MCF 10A (cell line): ENCODE measurements around the gene LHFPL3. TPM values are rescaled to one million over a fixed set of nuclear protein-coding genes. Genes with fewer than 3 reads are reported as not detected.

Experiments
- BruUV-seq: library from RNA; stranded (reverse); fragments of 400-500 nt; replicated peaks from 2 replicates; lab custom pipeline; 2021; lab: Mats Ljungman, UMichigan
- CTCF ChIA-PET: fragments of 300-600 bp; sonication (Branson Sonifier 250); formaldehyde crosslinking; extraction: SDS; loops from one replicate; lab custom pipeline; 2021; ENCODE audit warnings: antibody characterized with exemption, inconsistent platforms; lab: Yijun Ruan, JAX
- POLR2A ChIA-PET: fragments of 300-600, 350-650 bp; sonication (Branson Sonifier 250); formaldehyde crosslinking; extraction: SDS; loops from one replicate; lab custom pipeline; 2020; ENCODE audit warnings: antibody characterized with exemption, inconsistent platforms; lab: Yijun Ruan, JAX
- DNase-seq: peaks from one replicate; pipeline ENCODE4 v3.0.0-alpha.2; 2018; ENCODE audit not compliant: unreplicated experiment
- H3K27ac Mint-ChIP-seq: one replicate; pipeline ENCODE4 v1.8.0; 2022; ENCODE audit warnings: mild to moderate bottlenecking, low read depth, mixed read lengths; ENCODE audit not compliant: unreplicated experiment
- H3K27me3 Mint-ChIP-seq: one replicate; pipeline ENCODE4 v1.8.0; 2022; ENCODE audit warnings: mixed read lengths; ENCODE audit not compliant: insufficient read depth, unreplicated experiment
- H3K36me3 Mint-ChIP-seq: one replicate; pipeline ENCODE4 v1.8.0; 2022; ENCODE audit warnings: mild to moderate bottlenecking, moderate library complexity, mixed read lengths; ENCODE audit not compliant: insufficient read depth, unreplicated experiment
- H3K4me1 Mint-ChIP-seq: one replicate; pipeline ENCODE4 v1.8.0; 2022; ENCODE audit warnings: mixed read lengths; ENCODE audit not compliant: insufficient read depth, unreplicated experiment
- H3K4me3 Mint-ChIP-seq: one replicate; pipeline ENCODE4 v1.8.0; 2022; ENCODE audit warnings: mild to moderate bottlenecking, moderate library complexity, mixed read lengths; ENCODE audit not compliant: unreplicated experiment
- H3K9me3 Mint-ChIP-seq: one replicate; pipeline ENCODE4 v1.8.0; 2022; ENCODE audit warnings: mixed read lengths; ENCODE audit not compliant: unreplicated experiment
- intact Hi-C: fragments of 100-400 bp; cut with micrococcal nuclease; formaldehyde crosslinking; loops from 2 replicates; pipeline ENCODE4 v1.14.1; 2022
- total RNA-seq: library from RNA; stranded (reverse); gene quantifications from 2 replicates; pipeline ENCODE4 v1.2.3, GENCODE V29; 2022
- TF ChIP-seq, protein P1 (sequence below): fragments of 200-600 bp; IDR thresholded peaks from one replicate; pipeline ENCODE4 v1.8.0; 2022; ENCODE audit warnings: antibody characterized with exemption, mild to moderate bottlenecking; ENCODE audit not compliant: unreplicated experiment

Gene LHFPL3
- total RNA-seq, 1 experiment from 2014 or later: not detected

DNA sequence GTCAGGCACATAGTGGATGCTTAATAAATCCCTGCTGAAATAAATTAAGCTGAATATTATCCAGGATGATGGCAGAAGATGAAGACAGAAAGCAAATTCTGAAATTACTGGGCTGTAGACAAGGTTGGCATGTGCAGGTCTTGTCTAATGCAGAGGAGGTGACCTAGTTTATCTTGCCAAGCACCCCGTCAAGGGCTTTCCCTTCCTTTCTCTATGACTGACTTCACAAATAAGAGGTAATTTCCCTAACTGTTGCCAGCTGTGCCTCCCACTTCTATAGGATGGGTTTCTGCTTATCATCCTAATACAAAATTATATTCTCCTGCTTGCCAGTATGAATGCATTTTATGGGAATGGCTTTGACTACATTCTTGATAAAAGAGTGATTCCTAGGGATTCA, 38.0 kb downstream of the LHFPL3 start:
- ChIA-PET CTCF (no interaction called here), POLR2A (no interaction called here)
- Mint-ChIP-seq H3K27ac (no peak overlapping the region), H3K36me3 (no peaks in the 10 kb centered on the region), H3K4me1 (no peaks in the 10 kb centered on the region), H3K4me3 (no peak overlapping the region), H3K9me3 (no peaks in the 10 kb centered on the region), H3K27me3 (peaks cover 95% of the 10 kb centered on the region)
- TF ChIP-seq, protein P1, sequence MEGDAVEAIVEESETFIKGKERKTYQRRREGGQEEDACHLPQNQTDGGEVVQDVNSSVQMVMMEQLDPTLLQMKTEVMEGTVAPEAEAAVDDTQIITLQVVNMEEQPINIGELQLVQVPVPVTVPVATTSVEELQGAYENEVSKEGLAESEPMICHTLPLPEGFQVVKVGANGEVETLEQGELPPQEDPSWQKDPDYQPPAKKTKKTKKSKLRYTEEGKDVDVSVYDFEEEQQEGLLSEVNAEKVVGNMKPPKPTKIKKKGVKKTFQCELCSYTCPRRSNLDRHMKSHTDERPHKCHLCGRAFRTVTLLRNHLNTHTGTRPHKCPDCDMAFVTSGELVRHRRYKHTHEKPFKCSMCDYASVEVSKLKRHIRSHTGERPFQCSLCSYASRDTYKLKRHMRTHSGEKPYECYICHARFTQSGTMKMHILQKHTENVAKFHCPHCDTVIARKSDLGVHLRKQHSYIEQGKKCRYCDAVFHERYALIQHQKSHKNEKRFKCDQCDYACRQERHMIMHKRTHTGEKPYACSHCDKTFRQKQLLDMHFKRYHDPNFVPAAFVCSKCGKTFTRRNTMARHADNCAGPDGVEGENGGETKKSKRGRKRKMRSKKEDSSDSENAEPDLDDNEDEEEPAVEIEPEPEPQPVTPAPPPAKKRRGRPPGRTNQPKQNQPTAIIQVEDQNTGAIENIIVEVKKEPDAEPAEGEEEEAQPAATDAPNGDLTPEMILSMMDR: no peak
- intact Hi-C loops: no loop called here
- BruUV-seq: no TSS peak
- no peak for DNase-seq

DNA sequence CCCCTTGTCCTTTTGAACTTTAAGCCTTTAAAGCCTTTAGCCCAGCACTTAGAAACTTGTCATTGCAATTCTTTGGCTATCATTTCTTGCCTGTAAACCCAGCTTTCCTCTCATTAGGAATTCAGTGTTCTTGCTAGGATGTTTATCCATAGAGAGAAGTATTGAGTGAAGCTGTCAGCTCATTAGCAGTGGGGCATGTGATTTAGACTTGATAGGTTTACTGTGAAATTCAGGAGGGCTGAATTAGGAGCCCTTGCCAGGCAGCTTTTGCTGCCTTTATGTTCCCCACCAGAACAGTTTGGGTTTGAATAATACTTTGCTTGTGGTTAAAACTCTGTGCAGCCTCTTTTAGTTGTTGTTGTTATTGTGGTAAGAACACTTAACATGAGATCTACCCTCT, 39.5 kb downstream of the LHFPL3 start:
- no peaks in the 10 kb centered on the region for H3K9me3 Mint-ChIP-seq

DNA sequence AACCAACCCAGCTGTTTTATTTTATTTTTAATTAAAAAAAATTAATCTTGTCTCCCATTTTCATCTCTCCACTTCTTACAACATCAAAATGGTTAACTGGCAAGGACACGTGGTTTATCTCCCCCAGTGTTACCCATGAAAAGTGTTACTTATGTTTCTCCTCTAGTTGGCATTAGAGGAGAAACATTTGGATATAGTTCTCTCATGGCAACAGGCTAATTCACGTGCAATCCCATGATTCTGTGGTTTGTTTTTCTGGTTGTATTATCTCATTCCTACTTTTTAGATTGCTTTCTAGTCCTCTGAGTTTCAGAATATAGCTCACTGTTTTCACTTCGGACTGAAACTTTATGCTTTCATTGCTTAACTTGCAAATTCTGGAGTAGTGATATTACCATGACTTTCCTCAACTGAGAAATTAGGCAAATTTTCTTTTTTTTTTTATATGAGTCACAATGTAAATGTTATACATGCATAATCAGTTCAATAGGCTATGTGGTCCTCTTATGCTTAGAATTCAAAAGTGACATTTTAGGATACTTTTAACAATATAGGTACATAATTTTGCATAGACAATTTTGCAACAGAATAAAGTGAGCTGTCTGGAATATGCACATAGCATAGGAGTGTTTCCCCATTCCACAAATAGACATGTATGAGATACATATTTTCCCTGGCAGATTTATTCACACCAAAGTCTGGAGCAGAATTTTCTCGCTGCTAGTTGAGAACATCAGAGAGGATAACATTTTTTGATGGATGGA, 43.0 kb downstream of the LHFPL3 start:
- H3K36me3 Mint-ChIP-seq: no peaks in the 10 kb centered on the region
- H3K27ac Mint-ChIP-seq: no peak overlapping the region
- H3K27me3 Mint-ChIP-seq: peaks cover 63% of the 10 kb centered on the region
- no peaks in the 10 kb centered on the region for H3K9me3 Mint-ChIP-seq
- no peak overlapping the region for H3K4me3 Mint-ChIP-seq
- intact Hi-C loops: no loop called here
- no peaks in the 10 kb centered on the region for H3K4me1 Mint-ChIP-seq
- CTCF ChIA-PET: no interaction called here
- no TSS peak for BruUV-seq
- POLR2A ChIA-PET: no interaction called here
- TF ChIP-seq, protein P1: no peak
- DNase-seq: no peak

More for the DNA sequence above, 39.5 kb downstream of the LHFPL3 start:
- TF ChIP-seq, protein P1: no peak
- Mint-ChIP-seq H3K36me3 (no peaks in the 10 kb centered on the region), H3K4me3 (no peak overlapping the region), H3K27me3 (peaks cover 95% of the 10 kb centered on the region), H3K4me1 (no peaks in the 10 kb centered on the region), H3K27ac (no peak overlapping the region)
- DNase-seq: no peak
- ChIA-PET POLR2A (no interaction called here), CTCF (no interaction called here)
- intact Hi-C loops: no loop called here
- BruUV-seq: no TSS peak

DNA sequence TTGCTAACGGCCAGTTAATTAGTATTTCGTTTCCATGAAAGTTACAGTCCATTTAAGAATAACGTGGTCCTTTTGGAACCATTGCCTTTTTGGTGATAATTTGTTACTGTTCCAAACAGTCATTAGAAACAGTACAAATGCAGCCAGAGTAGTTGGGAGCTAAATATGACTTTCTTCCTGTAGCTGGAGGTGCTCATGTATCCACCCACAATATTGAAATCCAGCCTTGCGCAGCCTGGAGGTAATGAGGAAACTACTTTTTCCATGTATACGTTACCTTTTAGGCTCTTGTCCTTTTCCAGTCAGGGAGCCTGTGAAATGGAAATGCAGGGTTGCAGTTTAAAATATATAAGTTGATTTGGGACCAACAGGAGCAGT, 43.6 kb downstream of the LHFPL3 start:
- ChIA-PET CTCF (no interaction called here), POLR2A (no interaction called here)
- Mint-ChIP-seq H3K4me3 (no peak overlapping the region), H3K9me3 (no peaks in the 10 kb centered on the region), H3K36me3 (no peaks in the 10 kb centered on the region), H3K4me1 (no peaks in the 10 kb centered on the region), H3K27ac (no peak overlapping the region), H3K27me3 (peaks cover 57% of the 10 kb centered on the region)
- intact Hi-C loops: no loop called here
- BruUV-seq: no TSS peak
- no peak for DNase-seq
- TF ChIP-seq, protein P1: no peak
